CD4-positive, alpha-beta T cell (primary cell): ENCODE data around the gene SRD5A1. TPM values are rescaled to one million over a fixed set of nuclear protein-coding genes. Genes with fewer than 3 reads are reported as not detected.

Experiments
- ATAC-seq: fragments of 200-7000 bp; cut with Tn5 transposase; one replicate; pipeline ENCODE4 v1.10.0; 2022; ENCODE audit warnings: mild to moderate bottlenecking; ENCODE audit not compliant: poor library complexity
- CTCF ChIA-PET: fragments of 350-600 bp; sonication (Branson Sonifier 250); formaldehyde crosslinking; loops from one replicate; lab custom pipeline; 2021; ENCODE audit warnings: antibody characterized with exemption, inconsistent platforms; lab: Charles Lee
- POLR2A ChIA-PET: fragments of 350-600 bp; sonication (Branson Sonifier 250); formaldehyde crosslinking; loops from one replicate; lab custom pipeline; 2021; ENCODE audit warnings: antibody characterized with exemption, inconsistent platforms; lab: Charles Lee
- DNase-seq, 14 experiments: peaks; one replicate each; pipeline ENCODE4 v3.0.0-alpha.2; 2013 to 2020; ENCODE audit warnings: mixed read lengths in 2 of 14
- H3K27ac ChIP-seq, 2 donors: one replicate each; pipeline versions ENCODE4 v1.5.1 to v1.7.0; 2013; ENCODE audit warnings: low read length in 2 of 2, low read depth in 1 of 2, mild to moderate bottlenecking in 1 of 2
- H3K27me3 ChIP-seq, 2 experiments: 1 replicate in 1 of 2; 2 replicates in 1 of 2; pipeline versions ENCODE4 v1.6.1 to v1.7.0; 2013; ENCODE audit warnings: low read length in 2 of 2, control low read depth in 1 of 2, mild to moderate bottlenecking in 1 of 2, moderate library complexity in 1 of 2; ENCODE audit not compliant: insufficient read depth in 2 of 2, control insufficient read depth in 1 of 2
- H3K36me3 ChIP-seq: one replicate; pipeline ENCODE4 v1.6.1; 2013; ENCODE audit warnings: low read length, control low read depth; ENCODE audit not compliant: insufficient read depth
- H3K4me1 ChIP-seq: one replicate; pipeline ENCODE4 v1.6.1; 2013; ENCODE audit warnings: low read length, control low read depth; ENCODE audit not compliant: insufficient read depth
- H3K4me3 ChIP-seq: one replicate; pipeline ENCODE4 v1.5.1; 2013; ENCODE audit warnings: mild to moderate bottlenecking, low read length, moderate library complexity
- H3K9me3 ChIP-seq, 2 experiments: 1 replicate in 1 of 2; 2 replicates in 1 of 2; pipeline versions ENCODE4 v1.6.1 to v1.7.0; 2013; ENCODE audit warnings: low read length in 2 of 2, mild to moderate bottlenecking in 2 of 2, control low read depth in 1 of 2, moderate library complexity in 1 of 2; ENCODE audit not compliant: control insufficient read depth in 1 of 2, insufficient read depth in 1 of 2
- H3K27ac Mint-ChIP-seq: one replicate; pipeline ENCODE4 v1.8.0; 2020; ENCODE audit warnings: mixed read lengths
- H3K27me3 Mint-ChIP-seq: one replicate; pipeline ENCODE4 v1.8.0; 2021; ENCODE audit warnings: mixed read lengths
- H3K36me3 Mint-ChIP-seq: one replicate; pipeline ENCODE4 v1.8.0; 2021; ENCODE audit warnings: low read depth, mixed read lengths
- H3K4me1 Mint-ChIP-seq: one replicate; pipeline ENCODE4 v1.8.0; 2021; ENCODE audit warnings: low read depth, mixed read lengths
- H3K4me3 Mint-ChIP-seq: one replicate; pipeline ENCODE4 v1.8.0; 2020; ENCODE audit warnings: mild to moderate bottlenecking, mixed read lengths
- H3K9me3 Mint-ChIP-seq: one replicate; pipeline ENCODE4 v1.8.0; 2020; ENCODE audit warnings: mixed read lengths
- CTCF ChIP-seq: fragments of 200-600 bp; IDR thresholded peaks from one replicate; pipeline ENCODE4 v1.8.0; 2022; ENCODE audit warnings: antibody characterized with exemption, mild to moderate bottlenecking
- intact Hi-C, 2 experiments: fragments of 100-400 bp; cut with DNase I in 1 of 2; cut with micrococcal nuclease in 1 of 2; formaldehyde crosslinking; loops; one replicate each; pipeline versions ENCODE4 v1.15.1 to v1.9.0; 2023 to 2025; cut with DNase I, micrococcal nuclease
- total RNA-seq, 174 experiments: library from RNA in 2 of 174; stranded (reverse) in 2 of 174; gene quantifications; one replicate each; pipeline ENCODE4 v1.2.3 and lab custom pipeline; 2021 to 2026

SRD5A1 gene
- total RNA-seq, 2 experiments from 2014 or later = 2.3 to 3.0 TPM

DNA sequence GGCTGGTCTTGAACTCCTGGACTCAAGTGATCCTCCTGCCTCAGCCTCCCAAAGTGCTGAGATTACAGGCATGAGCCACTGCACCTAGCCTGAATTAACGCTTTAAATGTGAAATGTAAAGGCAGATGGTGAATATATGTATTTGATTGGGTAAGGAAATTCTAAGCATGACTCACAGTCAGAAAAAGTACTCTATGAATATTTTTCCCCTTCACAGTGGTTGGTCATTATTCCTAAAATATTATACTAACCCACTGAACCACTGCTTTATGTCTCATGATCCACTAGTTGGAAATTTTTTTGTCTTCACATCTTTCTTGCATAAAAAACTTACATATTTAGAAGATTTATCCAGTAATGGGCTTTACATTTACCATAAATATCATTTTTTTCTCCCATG is 65.5 kb downstream of the SRD5A1 start:
- ATAC-seq (no peak), DNase-seq (no peak)
- H3K36me3 Mint-ChIP-seq = no peaks in the 10 kb centered on the region
- ChIA-PET POLR2A (no interaction called here), CTCF (no interaction called here)
- H3K27ac Mint-ChIP-seq = no peak overlapping the region
- no peak for TF ChIP-seq CTCF
- peaks cover 70% of the 10 kb centered on the region for H3K27me3 Mint-ChIP-seq
- Histone ChIP-seq H3K4me3 (no peak overlapping the region), H3K27ac (no peak overlapping the region), H3K4me1 (no peaks in the 10 kb centered on the region), H3K36me3 (no peaks in the 10 kb centered on the region), H3K9me3 (no peaks in the 10 kb centered on the region), H3K27me3 (peaks cover 6 to 37% of the 10 kb centered on the region in 2 experiments)
- H3K9me3 Mint-ChIP-seq = no peaks in the 10 kb centered on the region
- H3K4me1 Mint-ChIP-seq = no peaks in the 10 kb centered on the region
- intact Hi-C loops = no loop called here
- no peak overlapping the region for H3K4me3 Mint-ChIP-seq

DNA sequence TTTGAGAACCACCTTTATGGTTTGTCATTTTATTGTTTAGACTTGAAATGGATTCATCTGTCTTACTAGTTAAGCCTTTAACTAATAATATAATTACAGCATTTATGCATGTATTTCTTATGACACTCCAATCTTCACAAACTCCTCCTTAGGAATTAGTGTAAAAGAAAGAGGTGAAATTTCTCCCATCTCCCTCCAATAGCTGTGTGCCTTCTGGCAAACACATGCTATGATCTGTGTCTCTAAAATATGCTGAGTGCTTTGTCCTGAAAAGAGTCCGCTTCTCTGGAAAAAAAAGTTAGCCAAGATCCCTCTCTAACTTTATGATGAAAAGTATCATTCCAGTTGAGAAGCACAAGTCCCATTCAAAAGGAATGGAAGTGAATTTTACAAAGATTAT is 66.1 kb downstream of the SRD5A1 start:
- TF ChIP-seq CTCF = no peak
- Mint-ChIP-seq H3K4me3 (no peak overlapping the region), H3K9me3 (no peaks in the 10 kb centered on the region), H3K27ac (no peak overlapping the region), H3K36me3 (no peaks in the 10 kb centered on the region), H3K27me3 (peaks cover 64% of the 10 kb centered on the region), H3K4me1 (no peaks in the 10 kb centered on the region)
- Histone ChIP-seq H3K36me3 (no peaks in the 10 kb centered on the region), H3K9me3 (no peaks in the 10 kb centered on the region), H3K27ac (no peak overlapping the region), H3K4me1 (no peaks in the 10 kb centered on the region), H3K4me3 (no peak overlapping the region), H3K27me3 (peaks cover 6 to 35% of the 10 kb centered on the region in 2 experiments)
- ChIA-PET CTCF (no interaction called here), POLR2A (no interaction called here)
- DNase-seq (no peak), ATAC-seq (no peak)
- intact Hi-C loops = no loop called here

DNA sequence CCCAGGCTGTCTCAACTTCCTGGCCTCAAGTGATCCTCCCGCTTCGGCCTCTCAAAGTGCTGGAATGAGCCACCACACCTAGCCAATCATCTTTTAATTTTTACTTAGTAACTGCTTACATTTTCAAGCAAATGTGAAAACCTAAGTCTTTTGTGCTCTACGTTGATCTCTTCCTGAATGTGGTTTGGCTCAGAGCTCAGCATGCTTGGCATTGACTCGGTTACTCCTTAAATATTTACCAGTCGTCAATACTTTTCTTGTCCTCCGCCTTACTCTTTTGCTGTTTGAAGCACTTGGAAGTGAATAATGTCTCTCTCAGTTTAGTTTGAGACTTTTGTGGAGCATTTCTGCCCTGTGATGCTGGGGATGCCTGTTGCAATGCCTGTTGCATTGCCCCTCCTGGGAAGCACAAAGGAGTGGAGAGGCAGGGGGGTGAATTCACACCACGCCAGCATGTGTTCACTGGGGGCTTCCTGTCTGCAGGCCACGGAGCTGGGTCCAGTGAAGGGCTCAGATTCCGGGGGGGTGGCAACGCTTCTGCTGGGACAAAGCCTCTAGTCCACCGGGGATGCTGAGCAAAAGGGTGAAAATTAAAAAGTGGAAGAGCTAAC is 66.9 kb downstream of the SRD5A1 start:
- Histone ChIP-seq H3K4me1 (no peaks in the 10 kb centered on the region), H3K36me3 (no peaks in the 10 kb centered on the region), H3K27ac (no peak overlapping the region), H3K9me3 (no peaks in the 10 kb centered on the region), H3K27me3 (peaks cover 6 to 31% of the 10 kb centered on the region in 2 experiments), H3K4me3 (no peak overlapping the region)
- TF ChIP-seq CTCF = no peak
- POLR2A ChIA-PET = no interaction called here
- H3K27ac Mint-ChIP-seq = no peak overlapping the region
- no peaks in the 10 kb centered on the region for H3K9me3 Mint-ChIP-seq
- H3K27me3 Mint-ChIP-seq = peaks cover 60% of the 10 kb centered on the region
- DNase-seq = no peak
- no peak for ATAC-seq
- intact Hi-C loops = no loop called here
- H3K4me3 Mint-ChIP-seq = no peak overlapping the region
- no peaks in the 10 kb centered on the region for H3K4me1 Mint-ChIP-seq
- CTCF ChIA-PET = interaction anchor here (0.9 kb wide), 1 partner anchor 45 kb away, joined by 3 read pairs; no protein-coding TSS in a partner anchor
- H3K36me3 Mint-ChIP-seq = no peaks in the 10 kb centered on the region
